Brain microvascular endothelial cell (primary cell): ENCODE measurements around the gene MYADML2.

Source experiments
- DNase-seq: peaks from one replicate; pipeline ENCODE4 v3.0.0-alpha.2; 2020
- H3K27ac ChIP-seq: fragments of 250-450 bp; sonication (Bioruptor Pico); 2 replicates; pipeline ENCODE4 v1.5.1; 2020; ENCODE audit warnings: mild to moderate bottlenecking, moderate library complexity
- H3K27me3 ChIP-seq: fragments of 250-450 bp; sonication (Bioruptor Pico); replicated peaks from 2 replicates; pipeline ENCODE4 v1.5.1; 2020; ENCODE audit warnings: mild to moderate bottlenecking
- H3K36me3 ChIP-seq: fragments of 250-450 bp; sonication (Bioruptor Pico); replicated peaks from 2 replicates; pipeline ENCODE4 v1.5.1; 2020; ENCODE audit warnings: mild to moderate bottlenecking
- H3K4me3 ChIP-seq: 2 replicates; pipeline ENCODE4 v1.5.1; 2011; ENCODE audit warnings: low read depth, mild to moderate bottlenecking, control low read depth, low read length, moderate library complexity
- CTCF ChIP-seq: IDR thresholded peaks from 2 replicates; pipeline ENCODE4 v1.5.1; 2011; ENCODE audit warnings: low read depth, mild to moderate bottlenecking, moderate library complexity, low read length, control low read depth, inconsistent platforms; ENCODE audit errors: missing control alignments
- in situ Hi-C: cut with HindIII; loops from 2 replicates; pipeline ENCODE4 v1.10.0; 2017; ENCODE audit warnings: low sequenced_read_pairs, low pct_ligation_motif_present

Gene MYADML2

GRCh38 chr17:81922566-81923301, 24.3 kb downstream of the MYADML2 start:
- in situ Hi-C loops, result no loop called here
- no peak for TF ChIP-seq CTCF
- Histone ChIP-seq H3K4me3 (no peak overlapping the region), H3K27me3 (no peaks in the 10 kb centered on the region), H3K27ac (no peak overlapping the region), H3K36me3 (peaks cover 25% of the 10 kb centered on the region)
- DNase-seq, result no peak

- no peak overlapping the region for H3K27ac ChIP-seq
- H3K27me3 ChIP-seq, result no peaks in the 10 kb centered on the region
- no peak overlapping the region for H3K4me3 ChIP-seq
- in situ Hi-C loops, result no loop called here
- H3K36me3 ChIP-seq, result peaks cover 25% of the 10 kb centered on the region
- no peak for TF ChIP-seq CTCF
- no peak for DNase-seq
Measured at GRCh38 chr17:81921996-81922565, 25.0 kb downstream of the MYADML2 start.

GRCh38 chr17:81921537-81921862, 25.5 kb downstream of the MYADML2 start:
- DNase-seq, result no peak
- H3K36me3 ChIP-seq, result peaks cover 25% of the 10 kb centered on the region
- H3K27ac ChIP-seq, result no peak overlapping the region
- no peak for TF ChIP-seq CTCF
- in situ Hi-C loops, result no loop called here
- H3K27me3 ChIP-seq, result no peaks in the 10 kb centered on the region
- H3K4me3 ChIP-seq, result no peak overlapping the region

- Histone ChIP-seq H3K4me3 (no peak overlapping the region), H3K27me3 (no peaks in the 10 kb centered on the region), H3K36me3 (peaks cover 25% of the 10 kb centered on the region), H3K27ac (no peak overlapping the region)
- in situ Hi-C loops, result no loop called here
- DNase-seq, result no peak
- no peak for TF ChIP-seq CTCF
Measured at GRCh38 chr17:81920612-81921536, 26.2 kb downstream of the MYADML2 start.

GRCh38 chr17:81918832-81919545, 28.0 kb downstream of the MYADML2 start:
- H3K27ac ChIP-seq, result no peak overlapping the region
- peaks cover 39% of the 10 kb centered on the region for H3K36me3 ChIP-seq
- H3K4me3 ChIP-seq, result no peak overlapping the region

More at GRCh38 chr17:81918832-81919545, 28.0 kb downstream of the MYADML2 start:
- no peaks in the 10 kb centered on the region for H3K27me3 ChIP-seq
- in situ Hi-C loops, result no loop called here
- no peak for DNase-seq
- no peak for TF ChIP-seq CTCF
